Brain microvascular endothelial cell (primary cell): ENCODE data around the gene LASP1.

Experiments used
- DNase-seq: peaks from one replicate; pipeline ENCODE4 v3.0.0-alpha.2; 2020
- H3K27ac ChIP-seq: fragments of 250-450 bp; sonication (Bioruptor Pico); 2 replicates; pipeline ENCODE4 v1.5.1; 2020; ENCODE audit warnings: mild to moderate bottlenecking, moderate library complexity
- H3K27me3 ChIP-seq: fragments of 250-450 bp; sonication (Bioruptor Pico); replicated peaks from 2 replicates; pipeline ENCODE4 v1.5.1; 2020; ENCODE audit warnings: mild to moderate bottlenecking
- H3K36me3 ChIP-seq: fragments of 250-450 bp; sonication (Bioruptor Pico); replicated peaks from 2 replicates; pipeline ENCODE4 v1.5.1; 2020; ENCODE audit warnings: mild to moderate bottlenecking
- H3K4me3 ChIP-seq: 2 replicates; pipeline ENCODE4 v1.5.1; 2011; ENCODE audit warnings: low read depth, mild to moderate bottlenecking, control low read depth, low read length, moderate library complexity
- CTCF ChIP-seq: IDR thresholded peaks from 2 replicates; pipeline ENCODE4 v1.5.1; 2011; ENCODE audit warnings: low read depth, mild to moderate bottlenecking, moderate library complexity, low read length, control low read depth, inconsistent platforms; ENCODE audit errors: missing control alignments
- in situ Hi-C: cut with HindIII; loops from 2 replicates; pipeline ENCODE4 v1.10.0; 2017; ENCODE audit warnings: low sequenced_read_pairs, low pct_ligation_motif_present

The LASP1 gene

GRCh38 chr17:38857271-38857670 is 12.6 kb upstream of the LASP1 start:
- in situ Hi-C loops, result no loop called here
- no peaks in the 10 kb centered on the region for H3K27me3 ChIP-seq
- no peak for DNase-seq
- H3K36me3 ChIP-seq, result peaks cover 8% of the 10 kb centered on the region
- H3K4me3 ChIP-seq, result no peak overlapping the region
- no peak for TF ChIP-seq CTCF
- H3K27ac ChIP-seq, result no peak overlapping the region

DNA sequence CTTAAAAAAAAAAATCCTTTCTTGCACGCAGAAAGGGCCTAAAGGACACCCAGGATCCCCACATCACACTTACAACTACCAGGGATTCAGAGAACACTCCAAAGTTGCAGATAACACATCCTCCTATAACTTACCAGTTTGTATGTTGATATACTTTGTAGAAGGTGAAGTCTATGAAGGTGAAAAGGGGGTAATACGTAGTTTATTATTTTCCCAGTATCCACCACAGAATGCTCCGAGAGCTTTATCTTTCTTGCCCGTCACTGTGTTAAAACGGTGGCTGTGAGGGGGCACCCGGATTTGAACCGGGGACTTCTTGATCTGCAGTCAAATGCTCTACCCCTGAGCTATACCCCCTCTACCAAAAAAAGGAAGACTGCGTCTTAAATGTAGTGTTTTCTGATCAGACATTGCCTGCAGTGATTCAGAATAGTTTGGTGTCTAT is 8.4 kb upstream of the LASP1 start:
- in situ Hi-C loops, result no loop called here
- DNase-seq, result no peak
- no peak overlapping the region for H3K27ac ChIP-seq
- no peak for TF ChIP-seq CTCF
- no peak overlapping the region for H3K4me3 ChIP-seq
- no peaks in the 10 kb centered on the region for H3K36me3 ChIP-seq
- H3K27me3 ChIP-seq, result no peaks in the 10 kb centered on the region

- peak; percentile 80 for TF ChIP-seq CTCF
- peak; percentile 63 for DNase-seq
- Histone ChIP-seq H3K27ac (no peak overlapping the region), H3K27me3 (no peaks in the 10 kb centered on the region), H3K36me3 (no peaks in the 10 kb centered on the region), H3K4me3 (no peak overlapping the region)
- in situ Hi-C loops, result no loop called here
These were observed 5.0 kb upstream of the LASP1 start for GRCh38 chr17:38864636-38865398.

DNA sequence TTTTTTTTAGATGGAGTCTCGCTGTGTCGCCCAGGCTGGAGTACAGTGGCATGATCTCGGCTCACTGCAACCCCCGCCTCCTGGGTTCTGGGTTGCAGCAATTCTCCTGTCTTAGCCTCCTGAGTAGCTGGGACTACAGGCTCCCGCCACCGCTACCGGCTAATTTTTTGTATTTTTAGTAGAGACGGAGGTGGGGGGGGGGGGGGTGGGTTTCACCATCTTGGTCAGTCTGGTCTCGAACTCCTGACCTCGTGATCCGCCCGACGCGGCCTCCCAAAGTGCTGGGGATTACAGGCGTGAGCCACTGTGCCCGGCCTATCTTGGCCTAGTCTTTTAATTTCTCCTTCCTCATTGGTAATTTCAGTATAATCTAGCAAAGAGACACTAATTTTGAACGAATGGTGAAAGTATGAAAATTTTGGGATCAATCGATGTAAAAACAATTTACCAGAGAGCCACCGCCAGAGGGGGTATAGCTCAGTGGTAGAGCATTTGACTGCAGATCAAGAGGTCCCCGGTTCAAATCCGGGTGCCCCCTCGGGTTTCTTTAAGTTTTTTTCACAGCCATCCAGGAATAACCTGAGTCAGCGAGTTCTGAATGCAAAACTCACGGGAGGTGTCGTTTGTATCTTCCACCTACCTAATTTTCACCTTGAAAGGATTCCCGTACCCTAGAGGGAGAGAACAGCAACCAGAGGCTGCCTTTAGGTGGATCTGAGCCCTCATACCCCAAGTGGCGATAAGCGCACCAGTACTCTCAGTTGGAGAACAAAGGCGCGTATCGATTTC is 2.5 kb upstream of the LASP1 start:
- Histone ChIP-seq H3K27ac (peak overlapping the region; percentile 25), H3K27me3 (no peaks in the 10 kb centered on the region), H3K36me3 (peaks cover 7% of the 10 kb centered on the region), H3K4me3 (peak overlapping the region; percentile 79)
- DNase-seq, result peak; percentile 76
- in situ Hi-C loops, result no loop called here
- peak; percentile 41 for TF ChIP-seq CTCF

- no peaks in the 10 kb centered on the region for H3K27me3 ChIP-seq
- peak; percentile 54 for DNase-seq
- H3K27ac ChIP-seq, result peak overlapping the region; percentile 27
- in situ Hi-C loops, result no loop called here
- H3K36me3 ChIP-seq, result peaks cover 14% of the 10 kb centered on the region
- peak overlapping the region; percentile 79 for H3K4me3 ChIP-seq
- no peak for TF ChIP-seq CTCF
These were observed 1.7 kb upstream of the LASP1 start for GRCh38 chr17:38867968-38868816.
